ENCODE data around the gene CNKSR3.

Gene CNKSR3

GRCh38 chr6:154478021-154478700 lies 32.3 kb downstream of the CNKSR3 start:
- DNase-seq, result no peak

GRCh38 chr6:154476494-154476893 lies 34.0 kb downstream of the CNKSR3 start:
- no peak for DNase-seq

- no peak for DNase-seq
Observed at GRCh38 chr6:154474648-154475428, 35.6 kb downstream of the CNKSR3 start.

GRCh38 chr6:154473324-154473723 lies 37.2 kb downstream of the CNKSR3 start:
- no peak for DNase-seq

GRCh38 chr6:154471609-154472362 lies 38.7 kb downstream of the CNKSR3 start:
- no peak for DNase-seq

- DNase-seq, result no peak
Observed at GRCh38 chr6:154469306-154469935, 41.1 kb downstream of the CNKSR3 start.

- no peak for DNase-seq
Observed at GRCh38 chr6:154468760-154469159, 41.7 kb downstream of the CNKSR3 start.

- DNase-seq, result no peak
Observed at GRCh38 chr6:154466971-154467679, 43.4 kb downstream of the CNKSR3 start.

- no peak for DNase-seq
Observed at GRCh38 chr6:154466139-154466538, 44.3 kb downstream of the CNKSR3 start.

- no peak for DNase-seq
Observed at GRCh38 chr6:154463573-154464419, 46.7 kb downstream of the CNKSR3 start.

- DNase-seq, result no peak
Observed at GRCh38 chr6:154462425-154462824, 48.1 kb downstream of the CNKSR3 start.

GRCh38 chr6:154461348-154461747 lies 49.1 kb downstream of the CNKSR3 start:
- no peak for DNase-seq

- DNase-seq, result no peak
Observed at GRCh38 chr6:154460306-154461071, 50.0 kb downstream of the CNKSR3 start.

- no peak for DNase-seq
Observed at GRCh38 chr6:154459513-154459912, 51.0 kb downstream of the CNKSR3 start.

- DNase-seq, result no peak
Observed at GRCh38 chr6:154458565-154459470, 51.7 kb downstream of the CNKSR3 start.

GRCh38 chr6:154457881-154458284 lies 52.6 kb downstream of the CNKSR3 start:
- DNase-seq, result no peak

GRCh38 chr6:154457046-154457713 lies 53.3 kb downstream of the CNKSR3 start:
- DNase-seq, result no peak

GRCh38 chr6:154453329-154453728 lies 57.2 kb downstream of the CNKSR3 start:
- DNase-seq, result no peak

GRCh38 chr6:154450498-154450897 lies 60.0 kb downstream of the CNKSR3 start:
- DNase-seq, result no peak
